GM10266 (cell line): ENCODE measurements around the gene RPL29.
A peak's percentile ranks its signal among the peaks of the same experiment; 100 is the strongest.

Source experiments
- DNase-seq: peaks from one replicate; pipeline ENCODE4 v3.0.0; 2012; ENCODE audit errors: extremely low spot score
- TF ChIP-seq, protein P1 (sequence below): IDR thresholded peaks from 2 replicates; pipeline ENCODE4 v1.5.1; 2012; ENCODE audit warnings: mild to moderate bottlenecking, low read depth; ENCODE audit not compliant: control insufficient read depth, insufficient read depth; ENCODE audit errors: missing control alignments

RPL29 gene

GRCh38 chr3:52004906-52005395, 9.3 kb upstream of the RPL29 start:
- TF ChIP-seq, protein P1, sequence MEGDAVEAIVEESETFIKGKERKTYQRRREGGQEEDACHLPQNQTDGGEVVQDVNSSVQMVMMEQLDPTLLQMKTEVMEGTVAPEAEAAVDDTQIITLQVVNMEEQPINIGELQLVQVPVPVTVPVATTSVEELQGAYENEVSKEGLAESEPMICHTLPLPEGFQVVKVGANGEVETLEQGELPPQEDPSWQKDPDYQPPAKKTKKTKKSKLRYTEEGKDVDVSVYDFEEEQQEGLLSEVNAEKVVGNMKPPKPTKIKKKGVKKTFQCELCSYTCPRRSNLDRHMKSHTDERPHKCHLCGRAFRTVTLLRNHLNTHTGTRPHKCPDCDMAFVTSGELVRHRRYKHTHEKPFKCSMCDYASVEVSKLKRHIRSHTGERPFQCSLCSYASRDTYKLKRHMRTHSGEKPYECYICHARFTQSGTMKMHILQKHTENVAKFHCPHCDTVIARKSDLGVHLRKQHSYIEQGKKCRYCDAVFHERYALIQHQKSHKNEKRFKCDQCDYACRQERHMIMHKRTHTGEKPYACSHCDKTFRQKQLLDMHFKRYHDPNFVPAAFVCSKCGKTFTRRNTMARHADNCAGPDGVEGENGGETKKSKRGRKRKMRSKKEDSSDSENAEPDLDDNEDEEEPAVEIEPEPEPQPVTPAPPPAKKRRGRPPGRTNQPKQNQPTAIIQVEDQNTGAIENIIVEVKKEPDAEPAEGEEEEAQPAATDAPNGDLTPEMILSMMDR: no peak
- no peak for DNase-seq

DNA sequence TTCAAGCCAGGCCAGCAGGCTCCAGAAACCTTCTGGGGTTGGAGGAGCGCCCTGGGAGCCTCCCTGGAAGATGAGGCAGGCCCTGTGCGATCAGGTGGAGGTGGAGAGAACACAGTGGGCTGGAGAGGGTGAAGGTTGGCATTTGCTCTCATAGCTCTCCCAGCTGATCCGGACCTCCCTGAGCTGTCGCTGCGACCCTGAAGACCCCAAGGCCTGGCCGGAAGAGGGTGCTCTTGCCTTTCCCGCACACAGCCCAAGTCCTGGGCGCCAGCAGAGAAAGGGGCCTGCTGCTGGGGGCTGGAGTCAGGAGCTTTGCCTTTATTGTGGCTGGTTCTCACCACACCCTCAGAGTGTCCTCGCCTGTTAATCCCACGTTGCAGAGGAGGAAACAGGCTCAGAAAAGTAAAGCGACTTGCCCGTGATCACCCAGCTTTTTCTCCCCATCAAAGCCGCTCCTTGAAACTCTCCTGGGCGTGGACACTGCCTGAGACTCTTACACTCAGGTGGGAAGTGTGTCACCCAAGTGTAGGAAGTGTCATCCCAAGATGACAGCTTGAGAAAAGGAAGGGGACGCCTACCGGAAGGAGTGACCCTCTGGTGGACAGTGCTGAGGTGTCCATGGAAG, 8.6 kb upstream of the RPL29 start:
- DNase-seq: peak; percentile 56
- TF ChIP-seq, protein P1: peak; percentile 43

DNA sequence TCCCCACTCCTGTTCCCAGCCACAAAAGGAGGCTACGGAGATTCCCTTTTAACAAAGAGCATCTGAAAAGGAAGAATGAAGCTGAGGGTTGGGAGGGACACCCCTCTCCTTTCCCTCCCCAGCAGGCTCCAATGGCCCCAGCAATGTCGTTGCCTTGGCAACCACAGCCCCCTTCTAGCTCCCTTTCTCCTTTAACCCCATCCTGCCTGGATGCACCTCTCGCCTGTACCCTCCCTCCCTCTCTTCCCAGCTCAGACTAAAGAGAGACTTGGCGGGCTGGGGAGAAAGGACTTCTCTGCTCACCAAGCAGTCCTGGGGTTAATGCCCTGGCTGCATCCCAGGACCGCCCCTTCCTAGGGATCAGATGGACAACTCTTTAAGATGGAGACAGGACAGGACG, 7.1 kb upstream of the RPL29 start:
- no peak for DNase-seq
- TF ChIP-seq, protein P1: no peak

DNA sequence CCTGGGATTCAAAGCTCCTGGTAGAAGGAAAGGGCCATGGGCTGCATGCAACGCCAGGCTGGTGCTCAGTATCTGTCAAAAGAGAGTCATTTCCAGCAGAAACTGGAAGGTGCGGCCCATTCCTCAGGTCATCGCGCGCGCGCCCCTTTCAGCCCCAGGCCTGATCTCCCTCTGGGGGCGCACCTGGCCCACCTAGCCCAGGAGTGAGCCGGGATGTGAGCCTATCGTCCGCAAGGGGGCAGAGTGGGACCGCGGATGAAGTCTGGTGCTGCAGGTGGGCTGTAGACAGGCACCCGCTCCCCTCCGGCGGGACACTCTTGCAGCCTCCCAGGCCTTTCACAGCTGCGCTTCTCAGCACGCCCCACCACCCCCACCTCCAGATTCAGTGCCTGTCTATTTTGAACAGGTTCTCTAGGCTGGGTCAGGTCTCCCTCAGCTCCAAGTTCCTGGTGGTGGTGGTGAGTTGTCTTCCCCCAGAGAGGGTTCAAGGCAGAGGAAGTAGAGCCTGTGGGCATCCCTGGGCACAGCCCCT, 5.8 kb upstream of the RPL29 start:
- TF ChIP-seq, protein P1: peak; percentile 96
- DNase-seq: peak; percentile 88

DNA sequence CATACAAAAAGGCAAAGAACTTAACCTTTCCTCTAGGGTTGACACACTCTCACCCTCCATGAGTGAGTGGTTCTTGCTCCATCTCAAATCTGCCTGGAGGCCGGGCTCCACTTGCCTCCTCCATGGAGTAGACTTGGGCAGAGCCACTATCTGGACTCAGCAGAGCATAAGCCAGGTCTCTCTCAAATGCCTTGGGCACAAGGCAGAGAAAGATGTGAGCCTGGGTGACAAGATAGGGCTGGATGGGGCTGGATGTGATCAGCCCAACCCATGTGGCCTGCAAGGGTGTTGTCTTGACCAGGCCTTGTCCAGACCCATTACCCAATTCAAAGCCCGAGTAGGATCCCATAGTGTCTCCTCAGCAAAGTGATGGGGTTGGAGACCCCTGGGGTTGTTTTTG, 4.2 kb upstream of the RPL29 start:
- DNase-seq: no peak
- TF ChIP-seq, protein P1: no peak

GRCh38 chr3:51998774-51999173, 3.1 kb upstream of the RPL29 start:
- TF ChIP-seq, protein P1: no peak
- no peak for DNase-seq

GRCh38 chr3:51997935-51998596, 2.4 kb upstream of the RPL29 start:
- DNase-seq: no peak
- TF ChIP-seq, protein P1: no peak
